Activated gamma-delta T cell treated with anti-CD3 and anti-CD28 coated beads, Interleukin-2, amount 50 U/mL, for 16 hours (primary cell): Measurements from ENCODE around the gene GCC1.

Source experiments
- DNase-seq: peaks from one replicate; pipeline ENCODE4 v3.0.0-alpha.2; 2020; ENCODE audit warnings: low read depth

The GCC1 gene

DNA sequence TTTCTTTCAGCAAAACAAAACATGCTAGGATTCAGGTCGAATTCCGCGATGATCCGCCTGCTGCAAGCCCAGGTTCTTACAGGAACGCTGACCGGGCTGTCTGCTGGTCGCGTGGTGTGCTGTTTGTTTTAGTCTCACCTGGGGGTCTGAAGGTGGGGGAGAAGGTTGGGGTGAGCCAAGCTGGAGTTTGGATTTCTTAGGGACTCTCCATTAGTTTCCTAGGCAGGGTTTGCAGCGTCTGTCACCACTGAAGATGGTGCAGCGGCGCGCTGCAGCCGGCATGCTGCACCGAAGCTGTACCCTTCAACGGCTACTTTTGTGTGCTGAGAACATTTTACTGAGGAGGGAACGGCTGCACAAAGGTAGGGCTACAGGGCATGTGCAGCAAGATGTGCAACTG is 48.7 kb downstream of the GCC1 start:
- no peak for DNase-seq

DNA sequence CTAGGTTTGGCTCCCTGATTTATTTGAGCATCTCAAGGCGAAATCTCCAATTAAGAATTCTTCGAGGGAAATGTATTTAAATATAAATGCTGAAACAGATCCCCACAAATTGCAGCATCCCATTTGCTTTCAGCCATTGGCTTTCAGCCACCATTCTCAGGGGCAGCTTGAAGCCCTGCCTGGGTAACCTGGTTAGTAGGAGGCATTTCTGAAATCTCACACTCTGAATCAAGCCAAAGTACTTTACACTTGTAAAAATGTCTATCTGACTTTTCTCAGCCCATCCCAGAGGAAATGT is 49.1 kb downstream of the GCC1 start:
- no peak for DNase-seq

DNA sequence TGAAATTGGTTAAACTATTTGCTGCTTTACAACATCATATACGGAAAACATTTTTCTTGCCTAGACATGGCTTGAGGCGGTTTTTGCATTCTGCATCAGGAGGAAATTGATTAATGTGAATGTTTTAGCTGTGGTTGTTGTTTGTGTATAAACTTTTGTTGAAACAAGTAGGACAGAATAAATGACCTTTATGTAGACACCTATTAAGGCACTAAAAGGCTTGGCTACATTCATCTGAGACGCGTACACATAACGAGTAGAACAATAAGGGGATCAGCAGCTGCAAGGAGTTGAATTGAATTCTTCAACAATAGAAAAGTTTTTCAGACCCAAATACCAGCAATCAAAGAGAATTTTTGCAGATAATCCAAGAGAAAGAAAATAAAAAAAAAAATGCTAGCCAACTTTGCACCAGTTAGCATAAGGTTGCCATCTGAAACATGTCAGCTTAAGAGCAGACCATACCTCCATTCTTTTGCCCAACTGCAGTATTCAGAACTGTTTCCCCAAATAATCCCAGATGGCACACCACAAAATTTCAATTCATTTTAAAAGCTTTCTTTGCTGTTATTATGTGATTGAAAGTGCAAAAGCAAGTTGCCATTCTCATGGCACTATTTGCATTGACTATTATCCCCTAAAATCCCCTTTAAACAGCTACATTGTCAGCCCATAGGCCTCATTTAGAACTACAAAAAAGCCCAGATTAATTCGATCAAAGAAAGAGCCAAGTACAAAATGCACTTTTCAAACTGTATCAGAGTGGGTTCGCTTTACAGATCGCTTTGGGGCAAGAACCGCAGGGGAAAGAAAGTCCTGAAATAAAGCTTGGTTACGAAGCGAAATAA is 49.6 kb downstream of the GCC1 start:
- no peak for DNase-seq

DNA sequence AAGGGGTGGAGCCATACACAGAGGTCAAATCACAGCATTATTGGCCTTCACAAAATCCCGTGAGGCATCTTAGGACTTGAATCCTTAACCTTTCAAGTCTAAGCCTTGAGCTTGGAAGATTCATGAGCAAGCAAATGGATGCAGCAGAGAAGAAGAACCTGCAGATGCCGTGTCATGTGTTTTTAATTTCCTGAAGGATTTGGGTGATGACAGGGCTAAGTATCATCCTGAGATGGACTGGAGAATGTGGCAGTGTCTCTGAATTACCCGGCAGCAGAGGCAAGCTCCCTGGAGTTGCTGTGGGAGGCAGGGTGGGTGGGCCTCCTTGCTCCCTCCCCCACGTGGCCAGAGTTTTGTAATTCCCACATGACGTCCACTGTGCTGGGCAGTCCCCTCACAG is 50.8 kb downstream of the GCC1 start:
- no peak for DNase-seq

DNA sequence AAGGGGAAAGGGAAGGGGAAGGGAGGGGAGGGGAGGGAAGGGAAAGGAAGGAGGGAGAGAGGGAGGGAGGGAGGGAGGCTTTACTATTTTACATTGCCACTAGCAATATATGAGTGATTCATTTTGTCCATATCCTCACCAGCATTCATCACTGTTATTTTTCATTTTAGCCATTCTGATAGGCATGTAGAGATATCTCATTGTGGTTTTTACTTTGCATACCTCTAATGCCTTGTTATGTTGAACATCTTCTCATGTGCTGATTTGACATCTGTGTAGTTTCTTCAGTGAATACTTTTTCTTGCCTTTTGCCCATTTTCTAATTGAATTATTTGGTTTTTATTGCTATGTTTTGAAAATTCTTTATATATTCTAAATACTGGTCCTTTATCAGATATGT is 52.7 kb downstream of the GCC1 start:
- DNase-seq: no peak

DNA sequence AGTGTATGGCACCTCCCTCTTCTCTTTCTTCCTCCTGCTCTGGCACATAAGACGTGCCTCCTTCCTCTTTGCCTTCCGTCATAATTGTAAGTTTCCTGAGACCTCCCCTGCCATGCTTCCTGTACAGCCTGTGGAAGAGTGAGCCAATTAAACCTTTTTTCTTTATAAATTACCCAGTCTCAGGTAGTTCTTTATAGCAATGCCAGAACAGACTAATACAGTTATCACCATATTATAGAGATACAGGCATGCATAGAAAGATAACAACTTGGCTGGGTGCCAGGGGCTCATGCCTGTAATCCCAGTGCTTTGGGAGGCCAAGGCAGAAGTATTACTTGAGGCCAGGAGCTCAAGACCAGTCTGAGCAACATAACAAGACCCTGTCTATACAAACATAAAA is 53.2 kb downstream of the GCC1 start:
- no peak for DNase-seq
